Heart left ventricle (tissue), 16 donors: ENCODE measurements around the gene TP53TG5. TPM values are rescaled to one million over a fixed set of nuclear protein-coding genes. Genes with fewer than 3 reads are reported as not detected.

Experiments
- ATAC-seq, 4 donors: fragments of 200-7000 bp; cut with Tn5 transposase; one replicate each; pipeline ENCODE4 v1.9.1; 2020 to 2022; ENCODE audit warnings: moderate library complexity in 4 of 4, mild to moderate bottlenecking in 3 of 4, moderate number of reproducible peaks in 1 of 4
- DNase-seq, 5 donors: peaks; one replicate each; pipeline ENCODE4 v3.0.0-alpha.2; 2020
- H3K27ac ChIP-seq, 12 donors: fragments of 200-600 bp; sonication (generic) in 4 of 12; one replicate each; pipeline versions ENCODE4 v1.5.0 to v1.8.0; 2016 to 2022; ENCODE audit warnings: mild to moderate bottlenecking in 2 of 12
- H3K27me3 ChIP-seq, 9 donors: fragments of 200-600 bp; sonication (generic) in 2 of 9; one replicate each; pipeline versions ENCODE4 v1.5.1 to v1.8.0; 2016 to 2022; ENCODE audit warnings: mild to moderate bottlenecking in 3 of 9
- H3K36me3 ChIP-seq, 9 donors: fragments of 200-600 bp; sonication (generic) in 2 of 9; one replicate each; pipeline versions ENCODE4 v1.5.0 to v1.8.0; 2018 to 2022; ENCODE audit warnings: mild to moderate bottlenecking in 2 of 9
- H3K4me1 ChIP-seq, 12 donors: fragments of 200-600 bp; sonication (generic) in 4 of 12; one replicate each; pipeline versions ENCODE4 v1.5.0 to v1.8.0; 2016 to 2022; ENCODE audit warnings: mild to moderate bottlenecking in 3 of 12
- H3K4me3 ChIP-seq, 12 donors: fragments of 200-600 bp; sonication (generic) in 4 of 12; one replicate each; pipeline versions ENCODE4 v1.5.0 to v1.8.0; 2017 to 2022; ENCODE audit warnings: mild to moderate bottlenecking in 9 of 12, moderate library complexity in 4 of 12
- H3K9me3 ChIP-seq, 12 donors: fragments of 200-600 bp; sonication (generic) in 4 of 12; one replicate each; pipeline versions ENCODE4 v1.5.0 to v1.8.0; 2016 to 2022; ENCODE audit warnings: mild to moderate bottlenecking in 1 of 12
- CTCF ChIP-seq, 12 donors: fragments of 200-600 bp; sonication (generic) in 4 of 12; IDR thresholded peaks; one replicate each; pipeline versions ENCODE4 v1.5.0 to v1.8.0; 2018 to 2022; ENCODE audit warnings: antibody characterized with exemption in 12 of 12, mild to moderate bottlenecking in 5 of 12
- POLR2A ChIP-seq, 2 donors: fragments of 450-650 bp; IDR thresholded peaks; one replicate each; pipeline ENCODE4 v1.6.1; 2017; ENCODE audit warnings: antibody characterized with exemption in 2 of 2, mild to moderate bottlenecking in 2 of 2, moderate library complexity in 2 of 2
- WGBS, 4 donors: extraction: QIAGEN DNeasy Blood & Tissue Kit in 2 of 4; methylation state at CpG; one replicate each; pipeline versions ENCODE4 v1.1.5 to v1.1.7; 2013 to 2018; 5-methylcytosine and 5-hydroxymethylcytosine counted together
- intact Hi-C, 10 donors: fragments of 100-400 bp; cut with DNase I; formaldehyde crosslinking; loops; one replicate each; pipeline versions ENCODE4 v1.11.1 to v1.14.2; 2022
- polyA plus RNA-seq, 2 donors: library from polyadenylated mRNA; stranded (reverse); fragments of 200-250 nt; gene quantifications; one replicate each; pipeline ENCODE4 v1.2.3, GENCODE V29; 2013
- total RNA-seq, 9 donors: library from RNA; depleted of rRNA in 2 of 9; stranded (reverse); fragments of >200 nt in 2 of 9; fragmentation: NEBNext Ultra II Directional in 3 of 9; extraction: Animal tissue kit (Norgen Biotek cat#: 25700) in 3 of 9; gene quantifications; one replicate each; pipeline versions ENCODE4 v1.1.0 to v1.2.4, GENCODE V29; 2016 to 2023
- donor health status: ischemic (EF 13 %, LVEDD 7.1; RV severe dilation, severe dysfunction).
- donor health status: healthy with polysubstance abuse.
- donor health status: DM: no; HTN: yes; CAD: no.
- donor health status: DM: no; HTN: no; CAD: no.
- donor health status: ischemic (EF 25% LVEDD 6.9; RV normal size, moderate dysfunction).
- donor health status: ischemic (EF 25% LVEDD 5.7; RV mildly dilated, moderate dysfunction).
- donor health status: healthy.
- donor health status: DM: yes; HTN: yes; CAD: no.
- donor health status: ischemic (EF 35%, LVEDD 5.7; RV mildly dilated, moderate dysfunction).
- donor health status: nonischemic (EF 11% LVEDD 7.7; RV severe dilation, severe dysfunction).
- donor health status: DM: yes; HTN: yes; CAD: no.
- donor health status: PGD.
- donor health status: ischemic (EF 29% LVEDD 5.4; RV normal size, mild dysfunction).
- donor health status: nonischemic (EF 23%, LVEDD 6.1; RV moderate dilation, normal function).

Gene TP53TG5
- total and polyA plus RNA-seq, 11 donors: 0.32 to 3.2 (median 0.76) TPM; not detected in 2

DNA sequence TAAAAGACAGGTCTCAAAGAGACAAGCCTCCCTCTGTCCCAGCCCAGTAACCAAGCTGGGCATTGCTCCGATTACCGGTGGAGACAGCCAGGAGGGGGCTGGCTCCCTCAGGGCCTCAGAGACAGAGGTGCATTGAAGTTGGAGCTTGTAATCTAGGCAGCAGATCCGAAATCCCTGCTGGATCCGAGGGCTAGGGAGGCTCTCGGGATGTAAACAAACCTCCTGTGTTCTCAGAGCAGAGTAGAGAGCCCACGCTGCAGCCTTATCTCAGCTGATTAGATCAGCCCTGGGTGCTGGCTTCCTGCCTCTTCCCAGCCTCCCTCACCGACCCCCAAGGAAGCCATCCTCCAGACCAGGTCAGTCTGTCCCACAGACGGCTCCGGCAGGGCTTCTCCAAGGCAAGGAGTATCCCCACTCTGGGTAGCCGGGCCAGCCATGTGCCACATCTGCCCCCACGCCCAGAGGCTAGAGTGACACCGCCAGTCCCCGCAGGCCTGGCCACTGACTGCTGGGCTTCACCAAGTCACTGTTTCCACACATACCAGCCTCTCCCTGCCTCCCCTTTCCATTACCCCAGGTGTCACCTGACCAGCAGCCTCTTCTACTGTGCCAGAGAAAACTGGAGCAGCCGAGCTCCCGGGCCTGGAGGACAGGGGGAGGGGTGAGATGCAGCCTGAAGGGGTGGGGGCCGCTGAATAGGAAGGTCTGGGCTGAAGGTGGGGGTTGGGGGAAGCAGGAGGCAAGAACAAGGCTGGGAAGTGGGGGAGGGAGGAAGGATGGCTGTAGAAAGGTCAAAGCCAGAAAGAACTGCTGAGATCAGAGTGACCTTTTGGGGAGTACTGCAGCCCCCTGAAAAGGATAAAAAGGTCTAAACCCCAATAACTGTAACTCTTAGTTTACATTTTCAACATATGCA lies 35.9 kb downstream of the TP53TG5 start:
- no peaks in the 10 kb centered on the region for H3K27me3 ChIP-seq
- peak overlapping the region; percentile 84 to 97 (median 95) for H3K27ac ChIP-seq
- peak overlapping the region in 10 of 12 donors; percentile 3 to 70 (median 16) for H3K4me3 ChIP-seq
- 8 to 20% (median 14%) methylated on average over 15 to 16 of the region's 16 CpGs for WGBS, 4 donors
- peak in 1 of 2 donors; percentile 75 for TF ChIP-seq POLR2A (IDR thresholded peaks at IDR 0.05)
- no peak for TF ChIP-seq CTCF (IDR thresholded peaks at IDR 0.05)
- peak; percentile 72 to 88 (median 79) for DNase-seq
- ATAC-seq: peak; percentile 74 to 84 (median 79)
- no peaks in the 10 kb centered on the region for H3K36me3 ChIP-seq
- no peaks in the 10 kb centered on the region for H3K9me3 ChIP-seq
- intact Hi-C loops: loop anchor here in 3 of 10 donors (2.0 to 10.0 kb wide), 3 partner anchors 17 to 453 kb away; partner anchors contain the start of genes DBNDD2 (in 1 of the 3), DNTTIP1 (in 1 of the 3) and WFDC3 (in 1 of the 3)
- peaks cover 8 to 99% (median 88%) of the 10 kb centered on the region in 12 donors for H3K4me1 ChIP-seq

DNA sequence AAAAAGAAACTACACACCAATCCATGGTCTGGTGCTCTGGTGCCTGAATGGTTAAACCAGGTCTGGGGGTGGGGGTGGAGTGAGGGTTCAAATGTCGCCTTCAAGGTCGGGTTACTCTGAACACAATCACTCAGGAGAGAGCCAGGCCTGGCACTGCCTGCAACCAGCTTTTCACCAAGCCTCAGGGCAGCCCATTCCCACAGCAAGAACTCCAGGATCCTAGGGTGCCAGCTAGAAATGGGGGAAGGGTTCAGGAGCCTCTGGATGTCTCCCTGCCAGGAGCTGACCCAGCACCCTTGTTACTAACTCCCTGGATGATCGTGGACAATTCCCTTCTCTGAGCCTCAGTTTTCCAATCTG lies 36.6 kb downstream of the TP53TG5 start:
- WGBS, 4 donors: 34 to 44% (median 36%) methylated on average over 3 of the region's 3 CpGs
- no peak for TF ChIP-seq POLR2A (IDR thresholded peaks at IDR 0.05)
- TF ChIP-seq CTCF (IDR thresholded peaks at IDR 0.05): no peak
- H3K9me3 ChIP-seq: no peaks in the 10 kb centered on the region
- peaks cover 8 to 100% (median 89%) of the 10 kb centered on the region in 12 donors for H3K4me1 ChIP-seq
- ATAC-seq (no peak), DNase-seq (no peak)
- H3K27me3 ChIP-seq: no peaks in the 10 kb centered on the region
- peak overlapping the region in 8 of 12 donors; percentile 6 to 70 (median 18) for H3K4me3 ChIP-seq
- intact Hi-C loops: loop anchor here in 2 of 10 donors (5.0 to 10.0 kb wide), 2 partner anchors 66 to 453 kb away; partner anchors contain the start of genes DBNDD2 (in 1 of the 2), DNTTIP1 (in 1 of the 2) and WFDC3 (in 1 of the 2)
- H3K36me3 ChIP-seq: no peaks in the 10 kb centered on the region
- peak overlapping the region; percentile 84 to 97 (median 95) for H3K27ac ChIP-seq

- no peaks in the 10 kb centered on the region for H3K9me3 ChIP-seq
- DNase-seq: no peak
- TF ChIP-seq POLR2A (IDR thresholded peaks at IDR 0.05) (no peak), CTCF (IDR thresholded peaks at IDR 0.05) (no peak)
- H3K36me3 ChIP-seq: peaks cover 0 to under 1% (median 0%) of the 10 kb centered on the region in 9 donors
- no peaks in the 10 kb centered on the region for H3K27me3 ChIP-seq
- ATAC-seq: no peak
- peak overlapping the region in 2 of 12 donors; percentile 19 to 70 for H3K4me3 ChIP-seq
- H3K4me1 ChIP-seq: peaks cover 8 to 100% (median 84%) of the 10 kb centered on the region in 12 donors
- 20 to 63% (median 56%) methylated on average over 1 of the region's 1 CpG for WGBS, 4 donors
- intact Hi-C loops: loop anchor here in 2 of 10 donors (5.0 to 10.0 kb wide), 2 partner anchors 66 to 454 kb away; partner anchors contain the start of genes DBNDD2 (in 1 of the 2), DNTTIP1 (in 1 of the 2) and WFDC3 (in 1 of the 2)
- H3K27ac ChIP-seq: peak overlapping the region; percentile 84 to 97 (median 95)
Measured at GRCh38 chr20:45340951-45341350, 37.2 kb downstream of the TP53TG5 start.
